ENCODE results near the gene NOTCH3.

The NOTCH3 gene

DNA sequence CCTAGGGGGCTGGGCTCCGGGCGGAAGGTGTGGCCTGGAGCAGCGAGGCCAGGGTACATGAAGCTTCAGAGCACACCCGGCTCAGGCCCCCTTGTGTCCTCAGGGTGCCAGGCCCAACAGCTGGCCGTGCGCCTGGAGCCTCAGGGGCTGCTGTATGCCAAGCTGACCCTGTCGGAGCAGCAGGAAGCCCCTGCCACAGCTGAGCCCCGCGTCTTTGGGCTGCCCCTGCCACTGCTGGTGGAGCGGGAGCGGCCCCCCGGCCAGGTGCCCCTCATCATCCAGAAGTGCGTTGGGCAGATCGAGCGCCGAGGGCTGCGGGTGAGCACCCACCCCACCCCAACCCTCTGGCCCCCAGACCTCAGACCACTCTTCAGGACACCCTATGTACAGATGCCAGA lies 90.4 kb downstream of the NOTCH3 start:
- H3K4me3 ChIP-seq (ENCODE audit: low read length), result no peak overlapping the region
- no peak for DNase-seq (ENCODE audit: low read depth)
- TF ChIP-seq CTCF (IDR thresholded peaks at IDR 0.05; ENCODE audit: insufficient read depth, low read depth, low read length, missing control alignments), result no peak

DNA sequence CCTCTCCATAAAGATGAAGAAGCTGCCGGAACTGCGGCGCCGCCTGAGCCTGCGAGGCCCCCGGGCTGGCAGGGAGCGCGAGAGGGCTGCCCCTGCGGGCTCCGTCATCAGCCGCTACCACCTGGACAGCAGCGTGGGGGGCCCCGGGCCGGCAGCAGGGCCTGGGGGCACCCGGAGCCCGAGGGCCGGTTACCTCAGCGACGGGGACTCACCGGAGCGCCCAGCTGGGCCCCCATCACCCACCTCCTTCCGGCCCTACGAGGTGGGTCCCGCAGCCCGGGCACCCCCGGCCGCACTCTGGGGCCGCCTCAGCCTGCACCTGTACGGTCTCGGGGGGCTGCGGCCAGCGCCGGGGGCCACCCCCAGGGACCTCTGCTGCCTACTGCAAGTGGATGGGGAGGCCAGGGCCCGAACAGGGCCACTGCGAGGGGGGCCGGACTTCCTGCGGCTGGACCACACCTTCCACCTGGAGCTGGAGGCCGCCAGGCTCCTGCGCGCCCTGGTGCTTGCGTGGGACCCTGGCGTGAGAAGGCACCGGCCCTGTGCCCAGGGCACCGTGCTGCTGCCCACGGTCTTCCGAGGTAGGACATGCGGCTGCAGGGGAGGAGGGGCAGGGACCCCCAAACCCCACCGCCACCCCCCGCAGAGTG lies 90.9 kb downstream of the NOTCH3 start:
- H3K4me3 ChIP-seq (ENCODE audit: low read length), result no peak overlapping the region
- TF ChIP-seq CTCF (IDR thresholded peaks at IDR 0.05; ENCODE audit: insufficient read depth, low read depth, low read length, missing control alignments), result no peak
- DNase-seq (ENCODE audit: low read depth), result no peak

All from epithelial cell of esophagus (primary cell).